Right hindlimb (tissue), 1 donor: Measurements from ENCODE around the gene NDUFA11.
"Not testable (repeated sequence)": the region's sequence is repeated elsewhere in the genome, so short reads cannot be mapped to it uniquely, and the experiment has no call there.

Experiments used
- DNase-seq: peaks from one replicate; pipeline ENCODE4 v3.0.0-alpha.2; 2018

The NDUFA11 gene

DNA sequence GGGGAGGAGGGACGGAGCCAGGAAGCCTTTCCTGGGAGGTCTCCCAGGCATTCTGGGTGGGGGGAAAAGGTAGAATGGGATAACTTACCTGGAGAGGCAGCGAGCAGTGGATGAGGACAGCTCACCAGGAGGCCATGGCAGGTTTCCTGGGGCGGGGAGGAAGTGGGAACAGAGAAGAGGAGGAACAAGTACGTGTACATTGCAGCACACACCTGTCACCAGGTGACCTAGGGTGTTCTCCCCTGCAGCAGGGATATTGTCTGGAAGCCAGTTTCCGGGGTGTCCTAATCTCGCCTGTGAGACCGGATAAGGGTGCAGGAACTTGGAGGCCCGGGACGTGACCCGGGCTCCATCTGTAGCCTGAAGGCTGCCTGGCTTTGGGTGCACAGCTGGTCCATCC lies 52.3 kb downstream of the NDUFA11 start, which contains the start of gene FUT3:
Gene FUT3 (minus strand): TSS at position 148 of the 400 bp plus-strand sequence.
- DNase-seq = no peak

- DNase-seq = no peak
Measured at GRCh38 chr19:5850743-5851293, 52.8 kb downstream of the NDUFA11 start.

DNA sequence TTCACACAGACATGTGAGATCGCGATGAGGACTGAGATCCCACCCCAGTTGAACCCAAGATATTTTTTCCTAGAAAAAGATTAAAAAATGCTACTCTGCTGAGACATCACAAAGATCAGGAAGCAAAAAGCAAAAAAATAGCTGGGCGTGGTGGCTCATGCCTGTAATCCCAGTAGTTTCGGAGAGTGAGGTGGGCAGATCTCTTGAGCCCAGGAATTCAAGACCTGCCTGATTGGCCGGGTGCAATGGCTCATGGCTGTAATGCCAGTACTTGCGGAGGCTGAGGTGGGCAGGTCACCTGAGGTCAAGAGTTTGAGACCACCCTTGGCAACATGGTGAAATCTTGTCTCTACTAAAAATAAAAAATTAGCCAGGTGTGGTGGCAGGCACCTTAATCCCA lies 53.4 kb downstream of the NDUFA11 start:
- no peak for DNase-seq

GRCh38 chr19:5848621-5849020 lies 55.0 kb downstream of the NDUFA11 start:
- DNase-seq = not testable (repeated sequence)

DNA sequence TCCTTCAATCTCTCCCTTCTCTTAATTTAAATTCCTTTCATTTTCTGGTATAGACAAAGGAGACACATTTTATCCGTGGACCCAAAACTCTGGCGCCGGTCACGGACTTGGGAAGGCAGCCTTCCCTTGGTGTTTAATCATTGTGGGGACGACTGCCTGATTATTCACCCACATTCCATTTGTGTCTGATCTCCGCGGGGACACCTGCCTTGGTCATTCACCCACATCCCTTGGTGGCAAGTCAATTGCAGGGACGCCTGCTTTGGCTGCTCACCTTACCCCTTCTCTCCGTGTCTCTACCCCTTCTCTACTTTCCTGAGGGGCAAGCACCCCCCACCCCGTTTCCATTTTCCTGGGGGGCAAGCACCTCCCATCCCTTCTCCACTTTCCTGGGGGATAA lies 55.7 kb downstream of the NDUFA11 start:
- not testable (repeated sequence) for DNase-seq
